K562 (cell line): ENCODE measurements around the gene PRR30. TPM values are rescaled to one million over a fixed set of nuclear protein-coding genes. Genes with fewer than 3 reads are reported as not detected.

ENCODE experiments used
- SRSF1 ChIP-seq: fragments of 200-400 bp; formaldehyde crosslinking; IDR thresholded peaks from 2 replicates; pipeline ENCODE4 v1.6.1; 2017; ENCODE audit warnings: mild to moderate bottlenecking, low read depth, low read length, moderate library complexity
- TCF7 ChIP-seq: sonication (generic); IDR thresholded peaks from 2 replicates; pipeline ENCODE4 v1.6.1; 2016; ENCODE audit warnings: antibody characterized with exemption, borderline replicate concordance
- ZNF79 ChIP-seq: fragments of 250-450 bp; sonication (Bioruptor Pico); IDR thresholded peaks from 2 replicates; pipeline ENCODE4 v1.4.0; 2020; ENCODE audit warnings: low read depth, mild to moderate bottlenecking, moderate library complexity
- ZSCAN29 ChIP-seq: fragments of 450-650 bp; IDR thresholded peaks from 2 replicates; pipeline ENCODE4 v1.6.1; 2017
- polyA plus RNA-seq, 8 experiments: library from polyadenylated mRNA; depleted of rRNA in 4 of 8; stranded (reverse) in 5 of 8; unstranded in 3 of 8; fragments of >200 nt; fragmentation: Nextera tagmentation in 2 of 8; fragmentation: Illumina TruSeq in 1 of 8; extraction: Ambion mirVana in 2 of 8; extraction: Trizol in 1 of 8; gene quantifications; 2 replicates each; pipeline versions ENCODE4 v1.2.1 to v1.2.3, GENCODE V29; 2011 to 2014; ENCODE audit warnings: inconsistent platforms in 1 of 8, missing spikeins in 1 of 8
- total RNA-seq, 7 experiments: library from RNA; depleted of rRNA in 6 of 7; stranded (reverse); fragments of >200 nt in 6 of 7; fragmentation: Illumina TruSeq in 2 of 7; extraction: Trizol in 2 of 7; gene quantifications; 2 replicates each; pipeline versions ENCODE4 v1.2.1 to v1.2.3, GENCODE V29; 2011 to 2021; ENCODE audit warnings: low replicate concordance in 1 of 7
- TF ChIP-seq, protein P1 (sequence below): fragments of 200-600 bp; sonication (generic); IDR thresholded peaks from one replicate; pipeline ENCODE4 v1.6.1; 2012; ENCODE audit warnings: mild to moderate bottlenecking, low read depth, low read length, inconsistent platforms
- TF ChIP-seq, protein P2 (sequence below): sonication (generic); IDR thresholded peaks from 2 replicates; pipeline ENCODE4 v1.6.1; 2016
- TF ChIP-seq, protein P3 (sequence below), 2 experiments: fragments of 450-650 bp; IDR thresholded peaks; 2 replicates each; pipeline ENCODE4 v1.6.1; 2016
- TF ChIP-seq, protein P4 (sequence below): fragments of 450-650 bp; IDR thresholded peaks from 2 replicates; pipeline ENCODE4 v1.6.1; 2016; ENCODE audit warnings: borderline replicate concordance
- TF ChIP-seq, protein P5 (sequence below): sonication (generic); formaldehyde crosslinking; IDR thresholded peaks from 2 replicates; pipeline ENCODE4 v1.8.0; 2022; ENCODE audit warnings: mild to moderate bottlenecking, missing genetic modification reagents

Gene PRR30
- total and polyA plus RNA-seq, 9 of the 15 experiments (the other 6 are each of a cell fraction or from before 2014, with no cell fraction given), result not detected

DNA sequence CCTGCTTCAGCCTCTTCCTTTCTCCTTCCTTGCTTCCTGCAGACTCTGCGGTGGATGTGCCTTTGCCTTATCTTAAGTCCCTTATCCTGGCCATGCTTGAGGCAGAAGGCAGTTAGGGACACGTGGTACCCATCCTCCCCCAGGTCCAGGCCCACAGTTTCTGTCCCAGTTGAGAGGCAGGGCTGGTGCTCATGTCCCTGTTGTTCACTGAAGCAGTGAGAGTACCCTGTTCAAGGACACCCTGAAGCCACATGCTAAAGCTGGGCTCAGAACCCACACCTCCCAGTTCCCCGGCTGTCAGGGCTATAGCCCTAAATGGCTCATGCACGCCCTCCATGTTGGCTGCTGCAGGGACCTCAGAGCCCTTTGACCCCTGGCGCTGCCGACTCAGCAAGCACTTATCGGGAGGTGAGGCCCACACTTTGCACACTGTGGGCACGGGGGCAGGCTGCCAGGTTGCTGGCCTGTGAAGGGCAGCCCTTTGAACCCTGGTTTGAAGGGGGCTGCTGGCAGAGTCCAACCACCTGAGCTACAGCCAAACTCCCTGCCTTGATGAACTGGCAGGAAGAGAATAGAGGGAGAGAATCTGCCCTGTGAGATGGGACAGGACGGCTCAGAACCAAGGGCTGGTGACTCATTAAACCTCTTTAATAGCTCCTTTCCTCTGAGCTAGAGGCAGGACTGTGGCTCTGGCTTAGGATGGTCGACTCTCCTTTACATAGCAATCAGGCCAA, 46.3 kb downstream of the PRR30 start (continued):
- TF ChIP-seq, protein P1, sequence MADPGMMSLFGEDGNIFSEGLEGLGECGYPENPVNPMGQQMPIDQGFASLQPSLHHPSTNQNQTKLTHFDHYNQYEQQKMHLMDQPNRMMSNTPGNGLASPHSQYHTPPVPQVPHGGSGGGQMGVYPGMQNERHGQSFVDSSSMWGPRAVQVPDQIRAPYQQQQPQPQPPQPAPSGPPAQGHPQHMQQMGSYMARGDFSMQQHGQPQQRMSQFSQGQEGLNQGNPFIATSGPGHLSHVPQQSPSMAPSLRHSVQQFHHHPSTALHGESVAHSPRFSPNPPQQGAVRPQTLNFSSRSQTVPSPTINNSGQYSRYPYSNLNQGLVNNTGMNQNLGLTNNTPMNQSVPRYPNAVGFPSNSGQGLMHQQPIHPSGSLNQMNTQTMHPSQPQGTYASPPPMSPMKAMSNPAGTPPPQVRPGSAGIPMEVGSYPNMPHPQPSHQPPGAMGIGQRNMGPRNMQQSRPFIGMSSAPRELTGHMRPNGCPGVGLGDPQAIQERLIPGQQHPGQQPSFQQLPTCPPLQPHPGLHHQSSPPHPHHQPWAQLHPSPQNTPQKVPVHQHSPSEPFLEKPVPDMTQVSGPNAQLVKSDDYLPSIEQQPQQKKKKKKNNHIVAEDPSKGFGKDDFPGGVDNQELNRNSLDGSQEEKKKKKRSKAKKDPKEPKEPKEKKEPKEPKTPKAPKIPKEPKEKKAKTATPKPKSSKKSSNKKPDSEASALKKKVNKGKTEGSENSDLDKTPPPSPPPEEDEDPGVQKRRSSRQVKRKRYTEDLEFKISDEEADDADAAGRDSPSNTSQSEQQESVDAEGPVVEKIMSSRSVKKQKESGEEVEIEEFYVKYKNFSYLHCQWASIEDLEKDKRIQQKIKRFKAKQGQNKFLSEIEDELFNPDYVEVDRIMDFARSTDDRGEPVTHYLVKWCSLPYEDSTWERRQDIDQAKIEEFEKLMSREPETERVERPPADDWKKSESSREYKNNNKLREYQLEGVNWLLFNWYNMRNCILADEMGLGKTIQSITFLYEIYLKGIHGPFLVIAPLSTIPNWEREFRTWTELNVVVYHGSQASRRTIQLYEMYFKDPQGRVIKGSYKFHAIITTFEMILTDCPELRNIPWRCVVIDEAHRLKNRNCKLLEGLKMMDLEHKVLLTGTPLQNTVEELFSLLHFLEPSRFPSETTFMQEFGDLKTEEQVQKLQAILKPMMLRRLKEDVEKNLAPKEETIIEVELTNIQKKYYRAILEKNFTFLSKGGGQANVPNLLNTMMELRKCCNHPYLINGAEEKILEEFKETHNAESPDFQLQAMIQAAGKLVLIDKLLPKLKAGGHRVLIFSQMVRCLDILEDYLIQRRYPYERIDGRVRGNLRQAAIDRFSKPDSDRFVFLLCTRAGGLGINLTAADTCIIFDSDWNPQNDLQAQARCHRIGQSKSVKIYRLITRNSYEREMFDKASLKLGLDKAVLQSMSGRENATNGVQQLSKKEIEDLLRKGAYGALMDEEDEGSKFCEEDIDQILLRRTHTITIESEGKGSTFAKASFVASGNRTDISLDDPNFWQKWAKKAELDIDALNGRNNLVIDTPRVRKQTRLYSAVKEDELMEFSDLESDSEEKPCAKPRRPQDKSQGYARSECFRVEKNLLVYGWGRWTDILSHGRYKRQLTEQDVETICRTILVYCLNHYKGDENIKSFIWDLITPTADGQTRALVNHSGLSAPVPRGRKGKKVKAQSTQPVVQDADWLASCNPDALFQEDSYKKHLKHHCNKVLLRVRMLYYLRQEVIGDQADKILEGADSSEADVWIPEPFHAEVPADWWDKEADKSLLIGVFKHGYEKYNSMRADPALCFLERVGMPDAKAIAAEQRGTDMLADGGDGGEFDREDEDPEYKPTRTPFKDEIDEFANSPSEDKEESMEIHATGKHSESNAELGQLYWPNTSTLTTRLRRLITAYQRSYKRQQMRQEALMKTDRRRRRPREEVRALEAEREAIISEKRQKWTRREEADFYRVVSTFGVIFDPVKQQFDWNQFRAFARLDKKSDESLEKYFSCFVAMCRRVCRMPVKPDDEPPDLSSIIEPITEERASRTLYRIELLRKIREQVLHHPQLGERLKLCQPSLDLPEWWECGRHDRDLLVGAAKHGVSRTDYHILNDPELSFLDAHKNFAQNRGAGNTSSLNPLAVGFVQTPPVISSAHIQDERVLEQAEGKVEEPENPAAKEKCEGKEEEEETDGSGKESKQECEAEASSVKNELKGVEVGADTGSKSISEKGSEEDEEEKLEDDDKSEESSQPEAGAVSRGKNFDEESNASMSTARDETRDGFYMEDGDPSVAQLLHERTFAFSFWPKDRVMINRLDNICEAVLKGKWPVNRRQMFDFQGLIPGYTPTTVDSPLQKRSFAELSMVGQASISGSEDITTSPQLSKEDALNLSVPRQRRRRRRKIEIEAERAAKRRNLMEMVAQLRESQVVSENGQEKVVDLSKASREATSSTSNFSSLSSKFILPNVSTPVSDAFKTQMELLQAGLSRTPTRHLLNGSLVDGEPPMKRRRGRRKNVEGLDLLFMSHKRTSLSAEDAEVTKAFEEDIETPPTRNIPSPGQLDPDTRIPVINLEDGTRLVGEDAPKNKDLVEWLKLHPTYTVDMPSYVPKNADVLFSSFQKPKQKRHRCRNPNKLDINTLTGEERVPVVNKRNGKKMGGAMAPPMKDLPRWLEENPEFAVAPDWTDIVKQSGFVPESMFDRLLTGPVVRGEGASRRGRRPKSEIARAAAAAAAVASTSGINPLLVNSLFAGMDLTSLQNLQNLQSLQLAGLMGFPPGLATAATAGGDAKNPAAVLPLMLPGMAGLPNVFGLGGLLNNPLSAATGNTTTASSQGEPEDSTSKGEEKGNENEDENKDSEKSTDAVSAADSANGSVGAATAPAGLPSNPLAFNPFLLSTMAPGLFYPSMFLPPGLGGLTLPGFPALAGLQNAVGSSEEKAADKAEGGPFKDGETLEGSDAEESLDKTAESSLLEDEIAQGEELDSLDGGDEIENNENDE, result no peak
- TF ChIP-seq ZSCAN29 (no peak), SRSF1 (no peak), ZNF79 (CRISPR knock-in tag) (no peak; the same call in 1 of the 2 replicates), TCF7 (no peak)
- TF ChIP-seq, protein P2, sequence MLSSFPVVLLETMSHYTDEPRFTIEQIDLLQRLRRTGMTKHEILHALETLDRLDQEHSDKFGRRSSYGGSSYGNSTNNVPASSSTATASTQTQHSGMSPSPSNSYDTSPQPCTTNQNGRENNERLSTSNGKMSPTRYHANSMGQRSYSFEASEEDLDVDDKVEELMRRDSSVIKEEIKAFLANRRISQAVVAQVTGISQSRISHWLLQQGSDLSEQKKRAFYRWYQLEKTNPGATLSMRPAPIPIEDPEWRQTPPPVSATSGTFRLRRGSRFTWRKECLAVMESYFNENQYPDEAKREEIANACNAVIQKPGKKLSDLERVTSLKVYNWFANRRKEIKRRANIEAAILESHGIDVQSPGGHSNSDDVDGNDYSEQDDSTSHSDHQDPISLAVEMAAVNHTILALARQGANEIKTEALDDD, result no peak
- TF ChIP-seq, protein P3, sequence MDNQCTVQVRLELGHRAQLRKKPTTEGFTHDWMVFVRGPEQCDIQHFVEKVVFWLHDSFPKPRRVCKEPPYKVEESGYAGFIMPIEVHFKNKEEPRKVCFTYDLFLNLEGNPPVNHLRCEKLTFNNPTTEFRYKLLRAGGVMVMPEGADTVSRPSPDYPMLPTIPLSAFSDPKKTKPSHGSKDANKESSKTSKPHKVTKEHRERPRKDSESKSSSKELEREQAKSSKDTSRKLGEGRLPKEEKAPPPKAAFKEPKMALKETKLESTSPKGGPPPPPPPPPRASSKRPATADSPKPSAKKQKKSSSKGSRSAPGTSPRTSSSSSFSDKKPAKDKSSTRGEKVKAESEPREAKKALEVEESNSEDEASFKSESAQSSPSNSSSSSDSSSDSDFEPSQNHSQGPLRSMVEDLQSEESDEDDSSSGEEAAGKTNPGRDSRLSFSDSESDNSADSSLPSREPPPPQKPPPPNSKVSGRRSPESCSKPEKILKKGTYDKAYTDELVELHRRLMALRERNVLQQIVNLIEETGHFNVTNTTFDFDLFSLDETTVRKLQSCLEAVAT (IDR thresholded peaks at IDR 0.05), result no peak
- TF ChIP-seq, protein P4, sequence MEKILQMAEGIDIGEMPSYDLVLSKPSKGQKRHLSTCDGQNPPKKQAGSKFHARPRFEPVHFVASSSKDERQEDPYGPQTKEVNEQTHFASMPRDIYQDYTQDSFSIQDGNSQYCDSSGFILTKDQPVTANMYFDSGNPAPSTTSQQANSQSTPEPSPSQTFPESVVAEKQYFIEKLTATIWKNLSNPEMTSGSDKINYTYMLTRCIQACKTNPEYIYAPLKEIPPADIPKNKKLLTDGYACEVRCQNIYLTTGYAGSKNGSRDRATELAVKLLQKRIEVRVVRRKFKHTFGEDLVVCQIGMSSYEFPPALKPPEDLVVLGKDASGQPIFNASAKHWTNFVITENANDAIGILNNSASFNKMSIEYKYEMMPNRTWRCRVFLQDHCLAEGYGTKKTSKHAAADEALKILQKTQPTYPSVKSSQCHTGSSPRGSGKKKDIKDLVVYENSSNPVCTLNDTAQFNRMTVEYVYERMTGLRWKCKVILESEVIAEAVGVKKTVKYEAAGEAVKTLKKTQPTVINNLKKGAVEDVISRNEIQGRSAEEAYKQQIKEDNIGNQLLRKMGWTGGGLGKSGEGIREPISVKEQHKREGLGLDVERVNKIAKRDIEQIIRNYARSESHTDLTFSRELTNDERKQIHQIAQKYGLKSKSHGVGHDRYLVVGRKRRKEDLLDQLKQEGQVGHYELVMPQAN, result no peak
- TF ChIP-seq, protein P5, sequence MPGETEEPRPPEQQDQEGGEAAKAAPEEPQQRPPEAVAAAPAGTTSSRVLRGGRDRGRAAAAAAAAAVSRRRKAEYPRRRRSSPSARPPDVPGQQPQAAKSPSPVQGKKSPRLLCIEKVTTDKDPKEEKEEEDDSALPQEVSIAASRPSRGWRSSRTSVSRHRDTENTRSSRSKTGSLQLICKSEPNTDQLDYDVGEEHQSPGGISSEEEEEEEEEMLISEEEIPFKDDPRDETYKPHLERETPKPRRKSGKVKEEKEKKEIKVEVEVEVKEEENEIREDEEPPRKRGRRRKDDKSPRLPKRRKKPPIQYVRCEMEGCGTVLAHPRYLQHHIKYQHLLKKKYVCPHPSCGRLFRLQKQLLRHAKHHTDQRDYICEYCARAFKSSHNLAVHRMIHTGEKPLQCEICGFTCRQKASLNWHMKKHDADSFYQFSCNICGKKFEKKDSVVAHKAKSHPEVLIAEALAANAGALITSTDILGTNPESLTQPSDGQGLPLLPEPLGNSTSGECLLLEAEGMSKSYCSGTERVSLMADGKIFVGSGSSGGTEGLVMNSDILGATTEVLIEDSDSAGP (CRISPR knock-in tag), result no peak
